GM21576 (cell line): ENCODE measurements around the gene IRGC.

Source experiments
- ATAC-seq: cut with Tn5 transposase; IDR thresholded peaks from one replicate; pipeline ENCODE4 v1.9.1; 2021; ENCODE audit warnings: mild to moderate bottlenecking, moderate library complexity; ENCODE audit not compliant: unreplicated experiment

IRGC gene

GRCh38 chr19:43721469-43722048 lies 5.7 kb downstream of the IRGC start:
- ATAC-seq: no peak

GRCh38 chr19:43723588-43723987 lies 7.7 kb downstream of the IRGC start:
- no peak for ATAC-seq

GRCh38 chr19:43724896-43725295 lies 9.0 kb downstream of the IRGC start:
- ATAC-seq: no peak

- no peak for ATAC-seq
Measured at GRCh38 chr19:43725468-43725867, 9.6 kb downstream of the IRGC start.

GRCh38 chr19:43726736-43727592 lies 11.1 kb downstream of the IRGC start:
- no peak for ATAC-seq

GRCh38 chr19:43727593-43727853 lies 11.6 kb downstream of the IRGC start:
- no peak for ATAC-seq

GRCh38 chr19:43729919-43730318 lies 14.0 kb downstream of the IRGC start:
- ATAC-seq: no peak

GRCh38 chr19:43731346-43731745 lies 15.5 kb downstream of the IRGC start:
- ATAC-seq: no peak

GRCh38 chr19:43731846-43732245 lies 16.0 kb downstream of the IRGC start:
- no peak for ATAC-seq

- no peak for ATAC-seq
Measured at GRCh38 chr19:43735013-43735412, 19.1 kb downstream of the IRGC start.

GRCh38 chr19:43735957-43736356 lies 20.1 kb downstream of the IRGC start:
- no peak for ATAC-seq

GRCh38 chr19:43738780-43739211 lies 22.9 kb downstream of the IRGC start:
- no peak for ATAC-seq

- no peak for ATAC-seq
Measured at GRCh38 chr19:43739439-43740235, 23.8 kb downstream of the IRGC start.

GRCh38 chr19:43741075-43741825 lies 25.4 kb downstream of the IRGC start:
- no peak for ATAC-seq

- no peak for ATAC-seq
Measured at GRCh38 chr19:43743059-43743458, 27.2 kb downstream of the IRGC start.

- no peak for ATAC-seq
Measured at GRCh38 chr19:43747557-43748204, 31.8 kb downstream of the IRGC start.

GRCh38 chr19:43748205-43748594 lies 32.3 kb downstream of the IRGC start:
- no peak for ATAC-seq

GRCh38 chr19:43748685-43749084 lies 32.8 kb downstream of the IRGC start:
- no peak for ATAC-seq

- ATAC-seq: no peak
Measured at GRCh38 chr19:43749152-43749551, 33.3 kb downstream of the IRGC start.

- ATAC-seq: no peak
Measured at GRCh38 chr19:43749898-43750297, 34.0 kb downstream of the IRGC start.
